Vagina (tissue), 2 donors: ENCODE results near the gene CEP104.

Experiments
- POLR2A ChIP-seq, 2 donors: fragments of 450-650 bp; IDR thresholded peaks; one replicate each; pipeline ENCODE4 v1.6.1; 2017; ENCODE audit warnings: antibody characterized with exemption in 2 of 2, mild to moderate bottlenecking in 2 of 2, moderate library complexity in 2 of 2
- TF ChIP-seq, protein P1 (sequence below), 3 experiments: fragments of 450-650 bp in 2 of 3; fragments of 200-600 bp in 1 of 3; sonication (generic) in 1 of 3; IDR thresholded peaks; one replicate each; pipeline ENCODE4 v1.5.1; 2017 to 2019; ENCODE audit warnings: antibody characterized with exemption in 3 of 3, mild to moderate bottlenecking in 2 of 3, moderate library complexity in 2 of 3

DNA sequence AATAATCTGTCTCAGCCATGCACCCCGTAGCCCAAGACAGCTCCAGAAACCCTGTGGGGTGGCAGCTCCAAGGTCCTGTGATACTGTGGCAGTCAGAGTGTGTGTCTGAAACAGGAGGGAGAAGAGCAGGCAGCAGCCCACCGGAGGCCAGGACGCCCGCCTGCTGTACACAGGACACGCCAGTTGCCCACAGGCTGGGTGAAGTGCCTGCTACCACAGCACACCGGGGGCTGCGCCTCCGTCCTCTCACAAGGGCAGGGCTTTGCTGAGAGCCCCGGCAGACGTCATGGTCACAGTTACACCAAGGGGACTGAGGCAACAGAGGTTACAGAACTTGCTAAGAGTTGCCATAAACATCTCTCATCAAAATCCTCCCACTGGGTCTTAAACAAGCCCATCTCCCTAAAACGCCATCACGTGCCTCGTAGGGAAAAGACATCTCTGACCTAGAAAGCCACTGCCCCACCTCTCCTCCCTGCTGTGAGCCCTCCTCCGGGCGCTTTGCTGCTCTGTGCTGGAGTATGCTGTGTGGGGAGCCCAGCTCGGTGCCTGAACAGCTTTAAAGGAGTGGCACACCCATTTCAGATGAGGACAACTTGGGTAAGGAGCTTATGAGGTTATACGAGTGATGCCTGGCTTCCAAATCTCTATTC, 37.7 kb upstream of the CEP104 start:
- TF ChIP-seq, protein P1, sequence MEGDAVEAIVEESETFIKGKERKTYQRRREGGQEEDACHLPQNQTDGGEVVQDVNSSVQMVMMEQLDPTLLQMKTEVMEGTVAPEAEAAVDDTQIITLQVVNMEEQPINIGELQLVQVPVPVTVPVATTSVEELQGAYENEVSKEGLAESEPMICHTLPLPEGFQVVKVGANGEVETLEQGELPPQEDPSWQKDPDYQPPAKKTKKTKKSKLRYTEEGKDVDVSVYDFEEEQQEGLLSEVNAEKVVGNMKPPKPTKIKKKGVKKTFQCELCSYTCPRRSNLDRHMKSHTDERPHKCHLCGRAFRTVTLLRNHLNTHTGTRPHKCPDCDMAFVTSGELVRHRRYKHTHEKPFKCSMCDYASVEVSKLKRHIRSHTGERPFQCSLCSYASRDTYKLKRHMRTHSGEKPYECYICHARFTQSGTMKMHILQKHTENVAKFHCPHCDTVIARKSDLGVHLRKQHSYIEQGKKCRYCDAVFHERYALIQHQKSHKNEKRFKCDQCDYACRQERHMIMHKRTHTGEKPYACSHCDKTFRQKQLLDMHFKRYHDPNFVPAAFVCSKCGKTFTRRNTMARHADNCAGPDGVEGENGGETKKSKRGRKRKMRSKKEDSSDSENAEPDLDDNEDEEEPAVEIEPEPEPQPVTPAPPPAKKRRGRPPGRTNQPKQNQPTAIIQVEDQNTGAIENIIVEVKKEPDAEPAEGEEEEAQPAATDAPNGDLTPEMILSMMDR (IDR thresholded peaks at IDR 0.05) = no peak
- no peak for TF ChIP-seq POLR2A (IDR thresholded peaks at IDR 0.05)
